Endodermal cell (in vitro differentiated cells): ENCODE data around the gene TGFBI. TPM values are rescaled to one million over a fixed set of nuclear protein-coding genes. Genes with fewer than 3 reads are reported as not detected.

Experiments used
- DNase-seq: peaks from one replicate; pipeline ENCODE4 v3.0.0-alpha.2; 2017
- H3K27ac ChIP-seq: 2 replicates; pipeline ENCODE4 v1.5.1; 2013; ENCODE audit warnings: mild to moderate bottlenecking, low read depth, low read length, moderate library complexity
- H3K27me3 ChIP-seq: 2 replicates; pipeline ENCODE4 v1.6.1; 2013; ENCODE audit warnings: mild to moderate bottlenecking, low read length, moderate library complexity; ENCODE audit not compliant: insufficient read depth, control insufficient read depth, poor library complexity, severe bottlenecking
- H3K36me3 ChIP-seq: 2 replicates; pipeline ENCODE4 v1.7.0; 2013; ENCODE audit warnings: mild to moderate bottlenecking, low read length, moderate library complexity; ENCODE audit not compliant: control insufficient read depth, insufficient read depth
- H3K4me1 ChIP-seq: one replicate; pipeline ENCODE4 v1.7.0; 2013; ENCODE audit warnings: low read length; ENCODE audit not compliant: control insufficient read depth, insufficient read depth
- H3K4me3 ChIP-seq: 2 replicates; pipeline ENCODE4 v1.5.1; 2013; ENCODE audit warnings: mild to moderate bottlenecking, low read length, moderate library complexity
- H3K9ac ChIP-seq: 2 replicates; pipeline ENCODE4 v1.6.1; 2013; ENCODE audit warnings: mild to moderate bottlenecking, low read length, moderate library complexity; ENCODE audit not compliant: poor library complexity, severe bottlenecking; ENCODE audit errors: extremely low read depth
- H3K9me3 ChIP-seq: 2 replicates; pipeline ENCODE4 v1.6.1; 2013; ENCODE audit warnings: mild to moderate bottlenecking, low read length, moderate library complexity; ENCODE audit not compliant: control insufficient read depth
- H3K27ac Mint-ChIP-seq: 2 replicates; pipeline ENCODE4 v1.8.0; 2020; ENCODE audit warnings: mixed read lengths
- H3K27me3 Mint-ChIP-seq: 2 replicates; pipeline ENCODE4 v1.8.0; 2021; ENCODE audit warnings: mild to moderate bottlenecking, mixed read lengths; ENCODE audit not compliant: insufficient read depth
- H3K36me3 Mint-ChIP-seq: 2 replicates; pipeline ENCODE4 v1.8.0; 2020; ENCODE audit warnings: low read depth, mixed read lengths
- H3K4me1 Mint-ChIP-seq: 2 replicates; pipeline ENCODE4 v1.8.0; 2020; ENCODE audit warnings: mixed read lengths
- H3K4me3 Mint-ChIP-seq: 2 replicates; pipeline ENCODE4 v1.8.0; 2020; ENCODE audit warnings: mild to moderate bottlenecking, moderate library complexity, mixed read lengths
- H3K9me3 Mint-ChIP-seq: 2 replicates; pipeline ENCODE4 v1.8.0; 2020; ENCODE audit warnings: mild to moderate bottlenecking, mixed read lengths
- CTCF ChIP-seq: fragments of 200-600 bp; sonication (generic); conservative IDR thresholded peaks from 2 replicates; pipeline ENCODE4 v1.5.0; 2021; ENCODE audit warnings: antibody characterized with exemption, mild to moderate bottlenecking
- WGBS, 2 experiments: methylation state at CpG; one replicate each; pipeline versions ENCODE4 v1.1.5 to v1.1.7; 2013; ENCODE audit warnings: missing lambda C conversion rate in 2 of 2, mixed read lengths in 1 of 2; ENCODE audit not compliant: insufficient coverage in 1 of 2, insufficient read length in 1 of 2; 5-methylcytosine and 5-hydroxymethylcytosine counted together
- total RNA-seq, 2 donors: library from RNA; stranded (reverse); fragmentation: NEBNext Ultra II Directional in 1 of 2; extraction: Animal tissue kit (Norgen Biotek cat#: 25700) in 1 of 2; gene quantifications; 2 replicates in 1 of 2; 3 replicates in 1 of 2; pipeline ENCODE4 v1.2.1, GENCODE V29; 2021

The TGFBI gene
- total RNA-seq, 2 donors from 2014 or later, result 2.8 to 4.9 TPM

GRCh38 chr5:136035837-136036236 lies 7.0 kb downstream of the TGFBI start:
- no peaks in the 10 kb centered on the region for H3K4me1 ChIP-seq
- Mint-ChIP-seq H3K4me1 (peaks cover 6% of the 10 kb centered on the region), H3K27me3 (peaks cover 30% of the 10 kb centered on the region), H3K27ac (no peak overlapping the region), H3K9me3 (no peaks in the 10 kb centered on the region), H3K36me3 (no peaks in the 10 kb centered on the region), H3K4me3 (no peak overlapping the region)
- H3K27me3 ChIP-seq, result peaks cover 7% of the 10 kb centered on the region
- no peaks in the 10 kb centered on the region for H3K9me3 ChIP-seq
- TF ChIP-seq CTCF, result no peak
- no peak overlapping the region for H3K4me3 ChIP-seq
- no peak overlapping the region for H3K27ac ChIP-seq
- no peaks in the 10 kb centered on the region for H3K36me3 ChIP-seq
- DNase-seq, result peak; percentile 20
- no peak overlapping the region for H3K9ac ChIP-seq
- WGBS, 2 experiments, result 93 to 95% methylated on average over 7 of the region's 7 CpGs

GRCh38 chr5:136036293-136036911 lies 7.6 kb downstream of the TGFBI start:
- H3K4me3 ChIP-seq, result no peak overlapping the region
- Mint-ChIP-seq H3K27me3 (peaks cover 28% of the 10 kb centered on the region), H3K36me3 (no peaks in the 10 kb centered on the region), H3K27ac (no peak overlapping the region), H3K4me3 (no peak overlapping the region), H3K9me3 (no peaks in the 10 kb centered on the region), H3K4me1 (peaks cover 6% of the 10 kb centered on the region)
- H3K27me3 ChIP-seq, result peaks cover 1% of the 10 kb centered on the region
- no peak for TF ChIP-seq CTCF
- H3K9ac ChIP-seq, result no peak overlapping the region
- H3K9me3 ChIP-seq, result no peaks in the 10 kb centered on the region
- WGBS, 2 experiments, result 97% methylated on average over 1 of the region's 1 CpG; no CpG with 5 or more reads in 1 of the 2 experiments
- DNase-seq, result peak; percentile 22
- no peaks in the 10 kb centered on the region for H3K36me3 ChIP-seq
- H3K4me1 ChIP-seq, result no peaks in the 10 kb centered on the region
- no peak overlapping the region for H3K27ac ChIP-seq

- H3K9me3 Mint-ChIP-seq, result no peaks in the 10 kb centered on the region
- no peak overlapping the region for H3K27ac Mint-ChIP-seq
- WGBS, 2 experiments, result 89% methylated on average over 9 to 10 of the region's 10 CpGs
- peaks cover 7% of the 10 kb centered on the region for H3K4me1 Mint-ChIP-seq
- no peak overlapping the region for H3K4me3 Mint-ChIP-seq
- H3K9me3 ChIP-seq, result no peaks in the 10 kb centered on the region
- no peaks in the 10 kb centered on the region for H3K4me1 ChIP-seq
- TF ChIP-seq CTCF, result no peak
- H3K36me3 ChIP-seq, result no peaks in the 10 kb centered on the region
- no peaks in the 10 kb centered on the region for H3K27me3 ChIP-seq
- H3K27me3 Mint-ChIP-seq, result peaks cover 25% of the 10 kb centered on the region
- H3K36me3 Mint-ChIP-seq, result no peaks in the 10 kb centered on the region
- DNase-seq, result no peak
- H3K9ac ChIP-seq, result no peak overlapping the region
- H3K27ac ChIP-seq, result peak overlapping the region; percentile 12
- no peak overlapping the region for H3K4me3 ChIP-seq
Measured at GRCh38 chr5:136037001-136037705, 8.4 kb downstream of the TGFBI start.
